ENCODE results near the gene DAPK1. TPM values are rescaled to one million over a fixed set of nuclear protein-coding genes. Genes with fewer than 3 reads are reported as not detected.
A peak's percentile ranks its signal among the peaks of the same experiment; 100 is the strongest.

DAPK1 gene
- 133 and 166 TPM in 2 replicates for total RNA-seq (2022)
- Bru-seq, nascent RNA = percentile 95 among the genes with signal in this experiment
- percentile 88 among the genes with signal in this experiment for BruChase-seq, experiment 1, labeled RNA remaining after a 6-hour chase
- BruChase-seq, experiment 2, labeled RNA remaining after a 2-hour chase = percentile 89 among the genes with signal in this experiment
- long read RNA-seq, full-length matches to known transcripts = 11 of 41 reads
- long read RNA-seq, partial matches to known transcripts = 15 of 41 reads
- long read RNA-seq, other reads (novel, unspliced or antisense) = 15 of 41 reads

DNA sequence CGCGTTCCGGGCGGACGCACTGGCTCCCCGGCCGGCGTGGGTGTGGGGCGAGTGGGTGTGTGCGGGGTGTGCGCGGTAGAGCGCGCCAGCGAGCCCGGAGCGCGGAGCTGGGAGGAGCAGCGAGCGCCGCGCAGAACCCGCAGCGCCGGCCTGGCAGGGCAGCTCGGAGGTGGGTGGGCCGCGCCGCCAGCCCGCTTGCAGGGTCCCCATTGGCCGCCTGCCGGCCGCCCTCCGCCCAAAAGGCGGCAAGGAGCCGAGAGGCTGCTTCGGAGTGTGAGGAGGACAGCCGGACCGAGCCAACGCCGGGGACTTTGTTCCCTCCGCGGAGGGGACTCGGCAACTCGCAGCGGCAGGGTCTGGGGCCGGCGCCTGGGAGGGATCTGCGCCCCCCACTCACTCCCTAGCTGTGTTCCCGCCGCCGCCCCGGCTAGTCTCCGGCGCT lies at the start of gene DAPK1:
Gene DAPK1, plus strand, starts transcription at position 264 of the 442 bp plus-strand sequence. CDS start 1,211 bp downstream, outside the sequence.
- Mint-ChIP-seq H3K27ac (ENCODE audit: unreplicated experiment) (peak within 1 kb of the TSS; percentile 50), H3K4me3 (ENCODE audit: low read depth, unreplicated experiment) (peak within 1 kb of the TSS; percentile 91), H3K36me3 (ENCODE audit: insufficient read depth, unreplicated experiment) (peaks cover 50% of the 10 kb centered on the region), H3K9me3 (ENCODE audit: low read depth, unreplicated experiment) (no peaks in the 10 kb centered on the region), H3K4me1 (ENCODE audit: low read depth, unreplicated experiment) (peaks cover 19% of the 10 kb centered on the region), H3K27me3 (ENCODE audit: unreplicated experiment) (no peaks in the 10 kb centered on the region)
- TF ChIP-seq, protein P1, sequence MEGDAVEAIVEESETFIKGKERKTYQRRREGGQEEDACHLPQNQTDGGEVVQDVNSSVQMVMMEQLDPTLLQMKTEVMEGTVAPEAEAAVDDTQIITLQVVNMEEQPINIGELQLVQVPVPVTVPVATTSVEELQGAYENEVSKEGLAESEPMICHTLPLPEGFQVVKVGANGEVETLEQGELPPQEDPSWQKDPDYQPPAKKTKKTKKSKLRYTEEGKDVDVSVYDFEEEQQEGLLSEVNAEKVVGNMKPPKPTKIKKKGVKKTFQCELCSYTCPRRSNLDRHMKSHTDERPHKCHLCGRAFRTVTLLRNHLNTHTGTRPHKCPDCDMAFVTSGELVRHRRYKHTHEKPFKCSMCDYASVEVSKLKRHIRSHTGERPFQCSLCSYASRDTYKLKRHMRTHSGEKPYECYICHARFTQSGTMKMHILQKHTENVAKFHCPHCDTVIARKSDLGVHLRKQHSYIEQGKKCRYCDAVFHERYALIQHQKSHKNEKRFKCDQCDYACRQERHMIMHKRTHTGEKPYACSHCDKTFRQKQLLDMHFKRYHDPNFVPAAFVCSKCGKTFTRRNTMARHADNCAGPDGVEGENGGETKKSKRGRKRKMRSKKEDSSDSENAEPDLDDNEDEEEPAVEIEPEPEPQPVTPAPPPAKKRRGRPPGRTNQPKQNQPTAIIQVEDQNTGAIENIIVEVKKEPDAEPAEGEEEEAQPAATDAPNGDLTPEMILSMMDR (IDR thresholded peaks at IDR 0.05; ENCODE audit: unreplicated experiment) = no peak
- BruUV-seq (replicated peaks) = no TSS peak
- CTCF ChIA-PET = interaction anchor here (0.8 to 1.5 kb wide), 6 partner anchors 9 to 160 kb away, joined by 3 to 7 read pairs (median 5); no protein-coding TSS in a partner anchor
- peak; percentile 76 for DNase-seq
- intact Hi-C loops (cut with micrococcal nuclease; ENCODE audit: unreplicated experiment) = loop anchor here (2.0 kb wide), 1 partner anchor 91 kb away; no protein-coding TSS in a partner anchor

- Mint-ChIP-seq H3K27me3 (ENCODE audit: unreplicated experiment) (no peaks in the 10 kb centered on the region), H3K4me1 (ENCODE audit: low read depth, unreplicated experiment) (peaks cover 12% of the 10 kb centered on the region), H3K9me3 (ENCODE audit: low read depth, unreplicated experiment) (peaks cover 1% of the 10 kb centered on the region), H3K36me3 (ENCODE audit: insufficient read depth, unreplicated experiment) (no peaks in the 10 kb centered on the region), H3K27ac (ENCODE audit: unreplicated experiment) (no peak overlapping the region), H3K4me3 (ENCODE audit: low read depth, unreplicated experiment) (no peak overlapping the region)
- CTCF ChIA-PET = no interaction called here
- no TSS peak for BruUV-seq (replicated peaks)
- TF ChIP-seq, protein P1 (IDR thresholded peaks at IDR 0.05; ENCODE audit: unreplicated experiment) = no peak
- DNase-seq = no peak
- intact Hi-C loops (cut with micrococcal nuclease; ENCODE audit: unreplicated experiment) = no loop called here
These were observed 46.5 kb upstream of the DAPK1 start for GRCh38 chr9:87451149-87451548.

- Mint-ChIP-seq H3K36me3 (ENCODE audit: insufficient read depth, unreplicated experiment) (no peaks in the 10 kb centered on the region), H3K4me3 (ENCODE audit: low read depth, unreplicated experiment) (no peak overlapping the region), H3K27me3 (ENCODE audit: unreplicated experiment) (no peaks in the 10 kb centered on the region), H3K4me1 (ENCODE audit: low read depth, unreplicated experiment) (no peaks in the 10 kb centered on the region), H3K27ac (ENCODE audit: unreplicated experiment) (no peak overlapping the region), H3K9me3 (ENCODE audit: low read depth, unreplicated experiment) (peaks cover 3% of the 10 kb centered on the region)
- intact Hi-C loops (cut with micrococcal nuclease; ENCODE audit: unreplicated experiment) = no loop called here
- DNase-seq = no peak
- TF ChIP-seq, protein P1 (IDR thresholded peaks at IDR 0.05; ENCODE audit: unreplicated experiment) = no peak
- CTCF ChIA-PET = no interaction called here
- no TSS peak for BruUV-seq (replicated peaks)
These were observed 42.3 kb upstream of the DAPK1 start for GRCh38 chr9:87455407-87455806.

DNA sequence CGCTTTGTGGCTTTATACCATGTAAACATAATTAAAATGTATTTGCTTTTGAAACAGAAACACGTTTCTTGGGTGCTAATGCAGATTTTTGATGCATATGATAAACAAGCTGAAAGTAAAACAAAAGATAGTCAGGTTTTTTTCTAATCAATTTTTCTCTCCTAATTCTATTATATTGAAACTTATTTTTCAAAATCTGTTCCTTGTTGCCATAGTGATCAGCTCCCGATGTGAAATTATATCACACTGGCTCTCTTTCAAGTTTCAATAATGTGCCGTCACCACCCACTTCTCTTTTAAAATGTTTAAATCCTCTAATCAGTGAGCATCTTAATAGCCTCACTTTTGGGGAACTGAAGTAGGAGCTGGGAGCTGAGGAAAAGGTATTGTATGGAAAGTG lies 36.4 kb upstream of the DAPK1 start:
- Mint-ChIP-seq H3K4me1 (ENCODE audit: low read depth, unreplicated experiment) (no peaks in the 10 kb centered on the region), H3K4me3 (ENCODE audit: low read depth, unreplicated experiment) (no peak overlapping the region), H3K27me3 (ENCODE audit: unreplicated experiment) (no peaks in the 10 kb centered on the region), H3K27ac (ENCODE audit: unreplicated experiment) (no peak overlapping the region), H3K36me3 (ENCODE audit: insufficient read depth, unreplicated experiment) (no peaks in the 10 kb centered on the region), H3K9me3 (ENCODE audit: low read depth, unreplicated experiment) (peaks cover under 1% of the 10 kb centered on the region)
- CTCF ChIA-PET = no interaction called here
- TF ChIP-seq, protein P1 (IDR thresholded peaks at IDR 0.05; ENCODE audit: unreplicated experiment) = no peak
- BruUV-seq (replicated peaks) = no TSS peak
- DNase-seq = no peak
- intact Hi-C loops (cut with micrococcal nuclease; ENCODE audit: unreplicated experiment) = no loop called here

Data from Calu3 (cell line).